A549 treated with dexamethasone at 1 μM for 4 hours (cell line): Measurements from ENCODE around the gene SORL1. TPM values are rescaled to one million over a fixed set of nuclear protein-coding genes. Genes with fewer than 3 reads are reported as not detected.

ENCODE experiments used
- total RNA-seq: library from RNA; stranded (reverse); fragments of 200-300 nt; extraction: Qiagen RNA extraction; gene quantifications from 5 replicates; pipeline ENCODE4 v1.2.3, GENCODE V29; 2022

SORL1 gene
- total RNA-seq, result 1.0 to 2.1 TPM (median 1.7 TPM) in 5 replicates

GRCh38 chr11:121451986-121452608 is at the start of gene SORL1:
TSS of gene SORL1 (plus strand) at chr11:121452314. CDS start at chr11:121452332, 18 bp downstream.

GRCh38 chr11:121452609-121453150 is 566 bp downstream of the SORL1 start, which contains the start of gene SORL1-AS1:
TSS of gene SORL1-AS1 (minus strand) at chr11:121452967.

Other genes with a start within 250 kb of the SORL1 start
- gene SC5D, start 159.5 kb upstream of the SORL1 start, total RNA-seq, result 9.8 to 11.8 TPM (median 10.0 TPM) in 5 replicates